Naive thymus-derived CD8-positive, alpha-beta T cell (primary cell): ENCODE measurements around the gene PDE10A. TPM values are rescaled to one million over a fixed set of nuclear protein-coding genes. Genes with fewer than 3 reads are reported as not detected.

Experiments used
- ATAC-seq, 2 donors: fragments of 150-1000 bp; cut with Tn5 transposase in 1 of 2; sonication (Bioruptor Pico), chemical (Tn5 transposase) in 1 of 2; 1 replicate in 1 of 2; 2 replicates in 1 of 2; pipeline ENCODE4 v1.10.0; 2021; ENCODE audit warnings: mild to moderate bottlenecking in 2 of 2, moderate library complexity in 2 of 2
- POLR2A ChIA-PET: fragments of 350-600 bp; sonication (Branson Sonifier 250); formaldehyde crosslinking; loops from one replicate; lab custom pipeline; 2021; ENCODE audit warnings: antibody characterized with exemption; lab: Charles Lee
- DNase-seq, 10 donors: peaks; one replicate each; pipeline versions ENCODE4 v3.0.0 to v3.0.0-alpha.2; 2020 to 2022
- H3K27ac Mint-ChIP-seq, 10 donors: one replicate each; pipeline ENCODE4 v1.8.0; 2020 to 2022; ENCODE audit warnings: mild to moderate bottlenecking in 10 of 10, mixed read lengths in 10 of 10, moderate library complexity in 4 of 10, inconsistent platforms in 1 of 10
- H3K27me3 Mint-ChIP-seq, 5 donors: one replicate each; pipeline ENCODE4 v1.8.0; 2021 to 2022; ENCODE audit warnings: mixed read lengths in 5 of 5
- H3K36me3 Mint-ChIP-seq, 3 donors: one replicate each; pipeline ENCODE4 v1.8.0; 2020 to 2022; ENCODE audit warnings: mixed read lengths in 3 of 3, mild to moderate bottlenecking in 2 of 3, inconsistent platforms in 1 of 3
- H3K4me1 Mint-ChIP-seq, 4 donors: one replicate each; pipeline ENCODE4 v1.8.0; 2021 to 2022; ENCODE audit warnings: mixed read lengths in 4 of 4
- H3K4me3 Mint-ChIP-seq, 10 donors: one replicate each; pipeline ENCODE4 v1.8.0; 2020 to 2022; ENCODE audit warnings: mild to moderate bottlenecking in 10 of 10, mixed read lengths in 10 of 10, moderate library complexity in 6 of 10, inconsistent platforms in 1 of 10
- H3K9me3 Mint-ChIP-seq, 9 donors: one replicate each; pipeline ENCODE4 v1.8.0; 2020 to 2022; ENCODE audit warnings: mixed read lengths in 9 of 9, mild to moderate bottlenecking in 3 of 9, inconsistent platforms in 1 of 9, moderate library complexity in 1 of 9
- polyA plus RNA-seq, 3 donors: library from polyadenylated mRNA; unstranded; fragments of 300-500 nt; fragmentation: Illumina TruSeq; gene quantifications; one replicate each; pipeline ENCODE4 v1.2.3, GENCODE V29; 2021
- total RNA-seq, 8 experiments: library from RNA in 2 of 8; stranded (reverse) in 2 of 8; gene quantifications; one replicate each; pipeline ENCODE4 v1.2.3 and lab custom pipeline; 2021 to 2026

PDE10A gene
- total and polyA plus RNA-seq, 5 experiments from 2014 or later: not detected

- Mint-ChIP-seq H3K27me3 (peaks cover 0 to 3% (median 0%) of the 10 kb centered on the region in 5 donors), H3K27ac (no peak overlapping the region), H3K9me3 (peaks cover 0 to 16% (median 0%) of the 10 kb centered on the region in 9 donors), H3K36me3 (no peaks in the 10 kb centered on the region), H3K4me1 (peaks cover 3 to 14% (median 9%) of the 10 kb centered on the region in 4 donors), H3K4me3 (no peak overlapping the region)
- POLR2A ChIA-PET: no interaction called here
- DNase-seq (no peak), ATAC-seq (no peak)
Observed at GRCh38 chr6:165306955-165307354, 356.1 kb downstream of the PDE10A start.

GRCh38 chr6:165301372-165302246 is 361.4 kb downstream of the PDE10A start:
- H3K36me3 Mint-ChIP-seq: no peaks in the 10 kb centered on the region
- no peak overlapping the region for H3K27ac Mint-ChIP-seq
- H3K9me3 Mint-ChIP-seq: peaks cover 0 to 20% (median 1%) of the 10 kb centered on the region in 9 donors
- ATAC-seq (no peak), DNase-seq (no peak)
- POLR2A ChIA-PET: no interaction called here
- H3K4me1 Mint-ChIP-seq: no peaks in the 10 kb centered on the region
- no peak overlapping the region for H3K4me3 Mint-ChIP-seq
- peaks cover 0 to 5% (median 0%) of the 10 kb centered on the region in 5 donors for H3K27me3 Mint-ChIP-seq

GRCh38 chr6:165300422-165300936 is 362.6 kb downstream of the PDE10A start:
- POLR2A ChIA-PET: no interaction called here
- Mint-ChIP-seq H3K4me1 (no peaks in the 10 kb centered on the region), H3K4me3 (no peak overlapping the region), H3K27ac (no peak overlapping the region), H3K27me3 (peaks cover 0 to 8% (median 0%) of the 10 kb centered on the region in 5 donors), H3K36me3 (no peaks in the 10 kb centered on the region), H3K9me3 (peaks cover 0 to 20% (median 4%) of the 10 kb centered on the region in 9 donors)
- DNase-seq (no peak), ATAC-seq (no peak)

GRCh38 chr6:165298875-165299274 is 364.2 kb downstream of the PDE10A start:
- no peak overlapping the region for H3K27ac Mint-ChIP-seq
- ATAC-seq (no peak), DNase-seq (no peak)
- POLR2A ChIA-PET: no interaction called here
- no peaks in the 10 kb centered on the region for H3K36me3 Mint-ChIP-seq
- H3K4me1 Mint-ChIP-seq: no peaks in the 10 kb centered on the region
- H3K9me3 Mint-ChIP-seq: peaks cover 0 to 20% (median 4%) of the 10 kb centered on the region in 9 donors
- peaks cover 0 to 8% (median 0%) of the 10 kb centered on the region in 5 donors for H3K27me3 Mint-ChIP-seq
- no peak overlapping the region for H3K4me3 Mint-ChIP-seq

GRCh38 chr6:165298402-165298801 is 364.6 kb downstream of the PDE10A start:
- Mint-ChIP-seq H3K27ac (no peak overlapping the region), H3K4me1 (no peaks in the 10 kb centered on the region), H3K36me3 (no peaks in the 10 kb centered on the region), H3K9me3 (peaks cover 0 to 21% (median 4%) of the 10 kb centered on the region in 9 donors), H3K27me3 (peaks cover 0 to 8% (median 0%) of the 10 kb centered on the region in 5 donors), H3K4me3 (no peak overlapping the region)
- ATAC-seq (no peak), DNase-seq (no peak)
- POLR2A ChIA-PET: no interaction called here

GRCh38 chr6:165292657-165293056 is 370.4 kb downstream of the PDE10A start:
- no peak for ATAC-seq
- H3K9me3 Mint-ChIP-seq: peaks cover 0 to 26% (median 12%) of the 10 kb centered on the region in 9 donors
- no peak for DNase-seq
- no peak overlapping the region for H3K4me3 Mint-ChIP-seq
- no peaks in the 10 kb centered on the region for H3K4me1 Mint-ChIP-seq
- H3K27me3 Mint-ChIP-seq: peaks cover 0 to 5% (median 0%) of the 10 kb centered on the region in 5 donors
- no peak overlapping the region for H3K27ac Mint-ChIP-seq
- POLR2A ChIA-PET: no interaction called here
- no peaks in the 10 kb centered on the region for H3K36me3 Mint-ChIP-seq
